K562 (cell line): ENCODE results near the gene SLC7A10. TPM values are rescaled to one million over a fixed set of nuclear protein-coding genes. Genes with fewer than 3 reads are reported as not detected.

Experiments
- ATAC-seq: fragments of 200-7000 bp; cut with Tn5 transposase; 3 replicates; pipeline ENCODE4 v1.9.1; 2020; ENCODE audit warnings: moderate library complexity
- BruUV-seq: library from RNA; stranded (reverse); fragments of 400-500 nt; replicated peaks from 2 replicates; lab custom pipeline; 2021; lab: Mats Ljungman, UMichigan
- CTCF ChIA-PET: fragments of 300-600 bp; formaldehyde crosslinking; extraction: SDS; loops from one replicate; lab custom pipeline; 2021; ENCODE audit warnings: low intra/inter-chr PET ratio; lab: Yijun Ruan, JAX
- POLR2A ChIA-PET: fragments of 300-600, 350-650 bp; sonication (Branson Sonifier 250); formaldehyde crosslinking; extraction: SDS; loops from one replicate; lab custom pipeline; 2021; ENCODE audit warnings: antibody characterized with exemption, inconsistent platforms; lab: Yijun Ruan, JAX
- DNase-seq, 4 experiments: peaks; one replicate each; pipeline versions ENCODE4 v3.0.0 to v3.0.0-alpha.2; 2011 to 2018; ENCODE audit warnings: low spot score in 3 of 4, mixed read lengths in 3 of 4; ENCODE audit errors: extremely low read depth in 1 of 4
- FAIRE-seq: peaks from 2 replicates; lab custom pipeline; 2011; peaks lifted over from hg19 to GRCh38; lab: Jason Lieb, UNC
- H2AFZ ChIP-seq: 2 replicates; pipeline ENCODE4 v1.6.0; 2011; ENCODE audit warnings: low read depth, low read length, control low read depth, inconsistent platforms
- H3K27ac ChIP-seq: fragments of 200-600 bp; 3 replicates; pipeline ENCODE4 v1.8.0; 2011; ENCODE audit warnings: low read depth, mild to moderate bottlenecking, control low read depth, inconsistent platforms, low read length, moderate library complexity, mixed read lengths; ENCODE audit errors: extremely low read depth
- H3K27me3 ChIP-seq, 2 experiments: fragments of 300-600 bp in 1 of 2; 2 replicates in 1 of 2; 3 replicates in 1 of 2; pipeline versions ENCODE4 v1.6.0 to v1.8.0; 2011; ENCODE audit warnings: inconsistent platforms in 2 of 2, low read length in 2 of 2, mild to moderate bottlenecking in 1 of 2, mixed read lengths in 1 of 2, moderate library complexity in 1 of 2; ENCODE audit not compliant: control insufficient read depth in 2 of 2, insufficient read depth in 2 of 2
- H3K36me3 ChIP-seq: fragments of 300-600 bp; 3 replicates; pipeline ENCODE4 v1.8.0; 2011; ENCODE audit warnings: mild to moderate bottlenecking, low read length, inconsistent platforms; ENCODE audit not compliant: control insufficient read depth, insufficient read depth
- H3K4me1 ChIP-seq, 2 experiments: fragments of 200-600 bp in 1 of 2; replicated peaks in 1 of 2; 2 replicates in 1 of 2; 3 replicates in 1 of 2; pipeline versions ENCODE4 v1.5.1 to v1.8.0; 2011; ENCODE audit warnings: inconsistent platforms in 2 of 2, low read length in 2 of 2, mild to moderate bottlenecking in 1 of 2, mixed read lengths in 1 of 2, moderate library complexity in 1 of 2; ENCODE audit not compliant: control insufficient read depth in 2 of 2, insufficient read depth in 2 of 2
- H3K4me2 ChIP-seq: 2 replicates; pipeline ENCODE4 v1.6.1; 2011; ENCODE audit warnings: low read length, control low read depth, inconsistent platforms, mixed read lengths; ENCODE audit not compliant: insufficient read depth
- H3K4me3 ChIP-seq: fragments of 200-600 bp; sonication (generic), shearing (Covaris generic); 2 replicates; pipeline ENCODE4 v1.5.1; 2016; ENCODE audit warnings: control low read depth, inconsistent platforms
- H3K79me2 ChIP-seq: fragments of 200-600 bp; 3 replicates; pipeline ENCODE4 v1.8.0; 2011; ENCODE audit warnings: low read length, inconsistent platforms; ENCODE audit not compliant: control insufficient read depth, insufficient read depth
- H3K9ac ChIP-seq, 2 experiments: 2 replicates each; pipeline versions ENCODE4 v1.6.0 to v1.6.1; 2011; ENCODE audit warnings: low read depth in 2 of 2, low read length in 2 of 2, control low read depth in 1 of 2, inconsistent platforms in 1 of 2, mild to moderate bottlenecking in 1 of 2, mixed read lengths in 1 of 2; ENCODE audit not compliant: insufficient read depth in 1 of 2
- H3K9me1 ChIP-seq: one replicate; pipeline ENCODE4 v1.6.0; 2011; ENCODE audit warnings: inconsistent platforms, mild to moderate bottlenecking, low read length, moderate library complexity; ENCODE audit not compliant: control insufficient read depth, insufficient read depth
- H3K9me3 ChIP-seq: replicated peaks from 2 replicates; pipeline ENCODE4 v1.5.1; 2011; ENCODE audit warnings: low read depth, low read length, inconsistent platforms; ENCODE audit not compliant: control insufficient read depth, insufficient read depth
- H4K20me1 ChIP-seq: replicated peaks from 2 replicates; pipeline ENCODE4 v1.6.1; 2011; ENCODE audit warnings: low read length, inconsistent platforms, mixed read lengths; ENCODE audit not compliant: control insufficient read depth, insufficient read depth
- BRCA1 ChIP-seq, 2 experiments: fragments of 450-650 bp in 1 of 2; sonication (generic) in 1 of 2; formaldehyde crosslinking in 1 of 2; IDR thresholded peaks; 2 replicates each; pipeline versions ENCODE4 v1.5.0 to v1.6.1; 2017 to 2020; ENCODE audit warnings: mild to moderate bottlenecking in 1 of 2, missing genetic modification reagents in 1 of 2
- DEAF1 ChIP-seq: fragments of 450-650 bp; formaldehyde crosslinking; IDR thresholded peaks from 2 replicates; pipeline ENCODE4 v1.4.0; 2020; ENCODE audit warnings: mild to moderate bottlenecking, moderate library complexity
- HLTF ChIP-seq: fragments of 450-650 bp; IDR thresholded peaks from 2 replicates; pipeline ENCODE4 v1.6.1; 2016
- MYNN ChIP-seq, 2 experiments: sonication (generic); formaldehyde crosslinking in 1 of 2; IDR thresholded peaks; 2 replicates each; pipeline versions ENCODE4 v1.5.0 to v1.6.1; 2016 to 2020; ENCODE audit warnings: antibody characterized with exemption in 1 of 2, missing genetic modification reagents in 1 of 2
- PCBP1 ChIP-seq: fragments of 200-400 bp; formaldehyde crosslinking; IDR thresholded peaks from 2 replicates; pipeline ENCODE4 v1.6.1; 2018; ENCODE audit warnings: mild to moderate bottlenecking, low read depth, low read length; ENCODE audit not compliant: poor library complexity, severe bottlenecking
- RERE ChIP-seq: sonication (generic); formaldehyde crosslinking; IDR thresholded peaks from 2 replicates; pipeline ENCODE4 v1.8.0; 2023; ENCODE audit warnings: missing genetic modification reagents, mild to moderate bottlenecking, borderline replicate concordance
- ZBTB43 ChIP-seq: sonication (generic); formaldehyde crosslinking; IDR thresholded peaks from 2 replicates; pipeline ENCODE4 v1.8.0; 2023; ENCODE audit warnings: mild to moderate bottlenecking, missing genetic modification reagents
- ZNF408 ChIP-seq: fragments of 250-450 bp; sonication (Bioruptor Pico); IDR thresholded peaks from 2 replicates; pipeline ENCODE4 v1.4.0; 2020; ENCODE audit warnings: low read depth, mild to moderate bottlenecking, moderate library complexity
- ZNF764 ChIP-seq: fragments of 250-450 bp; sonication (Bioruptor Pico); IDR thresholded peaks from 2 replicates; pipeline ENCODE4 v1.4.0; 2020; ENCODE audit warnings: low read depth, mild to moderate bottlenecking, moderate library complexity
- WGBS: fragments of 100-300 bp; shearing (Covaris generic); methylation state at CpG from one replicate; pipeline ENCODE4 v1.1.6; 2016; ENCODE audit warnings: low coverage, mixed read lengths; ENCODE audit not compliant: insufficient coverage; ENCODE audit errors: missing lambda C conversion rate; 5-methylcytosine and 5-hydroxymethylcytosine counted together
- in situ Hi-C: fragments of 300-500 bp; cut with MboI; formaldehyde crosslinking; loops from 4 replicates; pipeline ENCODE4 v1.15.0; 2018; ENCODE audit warnings: inconsistent platforms, mixed read lengths
- intact Hi-C: fragments of 100-400 bp; cut with micrococcal nuclease; formaldehyde crosslinking; loops from 2 replicates; pipeline ENCODE4 v1.14.2; 2022
- polyA plus RNA-seq, 8 experiments: library from polyadenylated mRNA; depleted of rRNA in 4 of 8; stranded (reverse) in 5 of 8; unstranded in 3 of 8; fragments of >200 nt; fragmentation: Nextera tagmentation in 2 of 8; fragmentation: Illumina TruSeq in 1 of 8; extraction: Ambion mirVana in 2 of 8; extraction: Trizol in 1 of 8; gene quantifications; 2 replicates each; pipeline versions ENCODE4 v1.2.1 to v1.2.3, GENCODE V29; 2011 to 2014; ENCODE audit warnings: inconsistent platforms in 1 of 8, missing spikeins in 1 of 8
- total RNA-seq, 7 experiments: library from RNA; depleted of rRNA in 6 of 7; stranded (reverse); fragments of >200 nt in 6 of 7; fragmentation: Illumina TruSeq in 2 of 7; extraction: Trizol in 2 of 7; gene quantifications; 2 replicates each; pipeline versions ENCODE4 v1.2.1 to v1.2.3, GENCODE V29; 2011 to 2021; ENCODE audit warnings: low replicate concordance in 1 of 7

Gene SLC7A10
- total and polyA plus RNA-seq, 9 of the 15 experiments (the other 6 are each of a cell fraction or from before 2014, with no cell fraction given) = 0.07 TPM; not detected in 8

GRCh38 chr19:33251076-33251475 lies 25.4 kb upstream of the SLC7A10 start:
- CTCF ChIA-PET = no interaction called here
- H3K79me2 ChIP-seq = no peaks in the 10 kb centered on the region
- H3K27me3 ChIP-seq = peaks cover 2 to 31% of the 10 kb centered on the region in 2 experiments; a peak in 2 of 5 replicates
- BruUV-seq = no TSS peak
- H3K9me3 ChIP-seq = peaks cover 5% of the 10 kb centered on the region; the same call in 1 of the 2 replicates
- intact Hi-C loops (no loop called here), in situ Hi-C loops (no loop called here)
- no peaks in the 10 kb centered on the region for H3K36me3 ChIP-seq
- TF ChIP-seq HLTF (no peak), ZBTB43 (CRISPR knock-in tag) (no peak), MYNN (IDR thresholded peaks at IDR 0.05) (no peak), MYNN (CRISPR knock-in tag; IDR thresholded peaks at IDR 0.05) (no peak), RERE (CRISPR knock-in tag) (no peak), DEAF1 (no peak), ZNF408 (CRISPR knock-in tag) (no peak), BRCA1 (IDR thresholded peaks at IDR 0.05) (no peak), BRCA1 (CRISPR knock-in tag; IDR thresholded peaks at IDR 0.05) (no peak), ZNF764 (CRISPR knock-in tag) (no peak), PCBP1 (no peak)
- H3K9ac ChIP-seq = no peak overlapping the region
- POLR2A ChIA-PET = no interaction called here
- no peak for DNase-seq
- H4K20me1 ChIP-seq = no peaks in the 10 kb centered on the region
- FAIRE-seq = no peak
- peaks cover 0 to 18% of the 10 kb centered on the region in 2 experiments; a peak in 2 of 5 replicates for H3K4me1 ChIP-seq
- H3K27ac ChIP-seq = no peak overlapping the region
- H3K4me3 ChIP-seq = no peak overlapping the region
- H2AFZ ChIP-seq = no peak overlapping the region
- no peaks in the 10 kb centered on the region for H3K9me1 ChIP-seq
- no peak overlapping the region for H3K4me2 ChIP-seq
- ATAC-seq = no peak
- 12% methylated on average over 8 of the region's 12 CpGs for WGBS
